Measurements from ENCODE around the gene GRIN2A. TPM values are rescaled to one million over a fixed set of nuclear protein-coding genes. Genes with fewer than 3 reads are reported as not detected.

The GRIN2A gene
- total RNA-seq, 1 donor from 2014 or later, result not detected

GRCh38 chr16:9864461-9864860, 317.8 kb downstream of the GRIN2A start:
- no peak for DNase-seq (ENCODE audit: low read depth)

- DNase-seq (ENCODE audit: low read depth), result no peak
These were observed 319.9 kb downstream of the GRIN2A start for GRCh38 chr16:9862327-9862726.

- no peak for DNase-seq (ENCODE audit: low read depth)
These were observed 321.4 kb downstream of the GRIN2A start for GRCh38 chr16:9860876-9861275.

GRCh38 chr16:9859701-9860327, 322.4 kb downstream of the GRIN2A start:
- DNase-seq (ENCODE audit: low read depth), result no peak

- DNase-seq (ENCODE audit: low read depth), result peak; percentile 90
These were observed 327.6 kb downstream of the GRIN2A start for GRCh38 chr16:9854675-9855074.

GRCh38 chr16:9852003-9852402, 330.2 kb downstream of the GRIN2A start:
- no peak for DNase-seq (ENCODE audit: low read depth)

- no peak for DNase-seq (ENCODE audit: low read depth)
These were observed 331.4 kb downstream of the GRIN2A start for GRCh38 chr16:9850817-9851216.

GRCh38 chr16:9849697-9850245, 332.5 kb downstream of the GRIN2A start:
- no peak for DNase-seq (ENCODE audit: low read depth)

GRCh38 chr16:9847146-9847545, 335.1 kb downstream of the GRIN2A start:
- DNase-seq (ENCODE audit: low read depth), result no peak

GRCh38 chr16:9846362-9847099, 335.7 kb downstream of the GRIN2A start:
- no peak for DNase-seq (ENCODE audit: low read depth)

GRCh38 chr16:9845661-9846361, 336.4 kb downstream of the GRIN2A start:
- DNase-seq (ENCODE audit: low read depth), result peak; percentile 9

GRCh38 chr16:9844361-9844760, 337.9 kb downstream of the GRIN2A start:
- no peak for DNase-seq (ENCODE audit: low read depth)

GRCh38 chr16:9843424-9844018, 338.7 kb downstream of the GRIN2A start:
- no peak for DNase-seq (ENCODE audit: low read depth)

GRCh38 chr16:9840761-9841665, 341.2 kb downstream of the GRIN2A start:
- no peak for DNase-seq (ENCODE audit: low read depth)

GRCh38 chr16:9837481-9837880, 344.7 kb downstream of the GRIN2A start:
- no peak for DNase-seq (ENCODE audit: low read depth)

GRCh38 chr16:9836118-9836736, 346.0 kb downstream of the GRIN2A start:
- peak; percentile 47 for DNase-seq (ENCODE audit: low read depth)

- no peak for DNase-seq (ENCODE audit: low read depth)
These were observed 355.0 kb downstream of the GRIN2A start for GRCh38 chr16:9827062-9827752.

GRCh38 chr16:9826656-9827055, 355.6 kb downstream of the GRIN2A start:
- DNase-seq (ENCODE audit: low read depth), result no peak

Measured in myocyte (in vitro differentiated cells).